DND-41 (cell line): ENCODE data around the gene KCNQ5.

ENCODE experiments used
- EZH2 ChIP-seq: IDR thresholded peaks from 3 replicates; pipeline ENCODE4 v1.6.1; 2012; ENCODE audit warnings: borderline replicate concordance, low read depth, mild to moderate bottlenecking, moderate library complexity, low read length, inconsistent platforms; ENCODE audit not compliant: severe bottlenecking
- TF ChIP-seq, protein P1 (sequence below): IDR thresholded peaks from 2 replicates; pipeline ENCODE4 v1.5.1; 2012; ENCODE audit warnings: borderline replicate concordance, low read length, moderate library complexity, mild to moderate bottlenecking; ENCODE audit not compliant: poor library complexity, severe bottlenecking; ENCODE audit errors: extremely low read depth

DNA sequence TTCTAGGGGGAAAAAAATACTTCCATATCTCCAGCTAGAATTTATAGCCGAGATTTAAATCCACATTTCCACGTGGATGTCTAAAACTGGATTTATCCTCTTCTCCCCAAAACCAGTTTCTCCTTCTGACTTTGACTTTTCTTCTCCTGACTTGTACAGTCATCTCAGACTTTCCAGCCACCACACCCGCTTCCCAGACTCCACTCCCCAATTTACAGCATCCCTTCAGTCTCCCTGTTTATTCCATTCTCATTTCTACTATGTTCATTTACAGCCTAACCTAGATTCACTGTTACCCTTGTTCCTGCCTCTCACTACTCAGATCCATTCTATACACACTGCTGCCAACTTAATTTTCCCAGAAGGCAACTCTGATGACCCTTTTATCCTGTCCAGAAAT is 378.6 kb downstream of the KCNQ5 start:
- TF ChIP-seq, protein P1, sequence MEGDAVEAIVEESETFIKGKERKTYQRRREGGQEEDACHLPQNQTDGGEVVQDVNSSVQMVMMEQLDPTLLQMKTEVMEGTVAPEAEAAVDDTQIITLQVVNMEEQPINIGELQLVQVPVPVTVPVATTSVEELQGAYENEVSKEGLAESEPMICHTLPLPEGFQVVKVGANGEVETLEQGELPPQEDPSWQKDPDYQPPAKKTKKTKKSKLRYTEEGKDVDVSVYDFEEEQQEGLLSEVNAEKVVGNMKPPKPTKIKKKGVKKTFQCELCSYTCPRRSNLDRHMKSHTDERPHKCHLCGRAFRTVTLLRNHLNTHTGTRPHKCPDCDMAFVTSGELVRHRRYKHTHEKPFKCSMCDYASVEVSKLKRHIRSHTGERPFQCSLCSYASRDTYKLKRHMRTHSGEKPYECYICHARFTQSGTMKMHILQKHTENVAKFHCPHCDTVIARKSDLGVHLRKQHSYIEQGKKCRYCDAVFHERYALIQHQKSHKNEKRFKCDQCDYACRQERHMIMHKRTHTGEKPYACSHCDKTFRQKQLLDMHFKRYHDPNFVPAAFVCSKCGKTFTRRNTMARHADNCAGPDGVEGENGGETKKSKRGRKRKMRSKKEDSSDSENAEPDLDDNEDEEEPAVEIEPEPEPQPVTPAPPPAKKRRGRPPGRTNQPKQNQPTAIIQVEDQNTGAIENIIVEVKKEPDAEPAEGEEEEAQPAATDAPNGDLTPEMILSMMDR, result no peak
- no peak for TF ChIP-seq EZH2
